Stimulated activated CD4-positive, alpha-beta T cell treated with anti-CD3 and anti-CD28 coated beads, TNF-alpha, amount 100 ng/mL, for 1 hour (primary cell): ENCODE measurements around the gene OR1N1.
"Not testable (repeated sequence)": the region's sequence is repeated elsewhere in the genome, so short reads cannot be mapped to it uniquely, and the experiment has no call there.

Experiments
- DNase-seq, 3 donors: peaks; one replicate each; pipeline ENCODE4 v3.0.0-alpha.2; 2020; ENCODE audit warnings: low read depth in 3 of 3, low spot score in 1 of 3

Gene OR1N1, protein sequence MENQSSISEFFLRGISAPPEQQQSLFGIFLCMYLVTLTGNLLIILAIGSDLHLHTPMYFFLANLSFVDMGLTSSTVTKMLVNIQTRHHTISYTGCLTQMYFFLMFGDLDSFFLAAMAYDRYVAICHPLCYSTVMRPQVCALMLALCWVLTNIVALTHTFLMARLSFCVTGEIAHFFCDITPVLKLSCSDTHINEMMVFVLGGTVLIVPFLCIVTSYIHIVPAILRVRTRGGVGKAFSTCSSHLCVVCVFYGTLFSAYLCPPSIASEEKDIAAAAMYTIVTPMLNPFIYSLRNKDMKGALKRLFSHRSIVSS

DNA sequence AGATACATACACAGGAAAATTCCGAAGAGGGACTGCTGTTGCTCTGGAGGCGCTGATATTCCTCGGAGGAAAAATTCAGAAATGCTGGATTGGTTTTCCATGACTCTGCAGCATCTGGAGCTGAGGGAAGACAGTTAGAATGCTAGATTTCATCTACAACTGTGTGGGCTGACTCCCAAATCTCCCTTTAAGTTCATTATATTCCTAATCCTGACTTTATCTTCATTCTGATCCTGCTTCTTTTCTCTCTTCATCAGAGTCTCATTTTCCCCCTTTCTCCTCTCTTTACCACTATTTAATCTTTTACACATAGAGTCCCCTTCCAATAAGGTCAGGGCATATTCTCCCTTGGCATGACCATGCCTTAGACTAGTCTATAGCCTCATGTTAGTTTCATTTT is at the start of gene OR1N1:
Gene OR1N1 (minus strand): TSS at position 101 of the 400 bp plus-strand sequence. CDS start 0 bp downstream, at position 101.
- no peak for DNase-seq

DNA sequence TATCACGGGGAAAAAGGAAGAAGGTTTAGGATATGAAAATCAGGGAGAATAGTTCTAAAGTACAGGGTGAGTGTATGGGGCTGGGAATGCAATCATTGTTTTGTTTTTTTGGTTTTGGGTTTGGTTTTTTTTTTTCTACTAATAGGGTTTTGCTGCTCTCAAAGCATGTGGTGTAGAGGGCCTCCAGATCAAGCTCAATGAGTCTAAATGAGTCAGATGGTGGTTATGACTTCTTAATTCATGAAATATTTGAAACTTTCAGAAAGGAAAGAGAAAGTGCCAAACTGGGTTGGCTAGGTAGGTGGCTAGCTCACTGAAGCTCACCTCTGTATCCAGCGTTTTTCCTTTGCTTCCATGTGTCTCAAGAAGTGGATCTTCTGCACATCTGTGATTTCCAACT is 45.4 kb upstream of the OR1N1 start:
- DNase-seq, result no peak

DNA sequence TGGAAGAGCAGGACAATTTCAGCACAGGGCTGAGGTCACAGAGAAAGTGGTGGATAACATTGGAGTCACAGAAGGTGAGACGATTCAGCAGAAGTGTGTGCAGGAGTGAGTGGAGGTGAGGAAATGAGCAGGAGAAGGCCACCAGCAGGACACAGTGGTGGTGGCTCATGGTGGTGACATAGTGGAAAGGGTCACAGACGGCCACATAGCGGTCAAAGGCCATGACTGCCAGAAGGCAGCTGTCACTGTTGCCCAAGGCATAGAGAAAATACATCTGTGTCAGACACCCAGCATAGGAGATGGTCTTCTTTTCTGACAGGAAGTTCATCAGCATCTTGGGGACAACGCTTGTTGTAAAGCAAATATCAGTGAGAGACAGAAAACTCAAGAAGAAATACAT is 40.8 kb upstream of the OR1N1 start:
- no peak for DNase-seq

DNA sequence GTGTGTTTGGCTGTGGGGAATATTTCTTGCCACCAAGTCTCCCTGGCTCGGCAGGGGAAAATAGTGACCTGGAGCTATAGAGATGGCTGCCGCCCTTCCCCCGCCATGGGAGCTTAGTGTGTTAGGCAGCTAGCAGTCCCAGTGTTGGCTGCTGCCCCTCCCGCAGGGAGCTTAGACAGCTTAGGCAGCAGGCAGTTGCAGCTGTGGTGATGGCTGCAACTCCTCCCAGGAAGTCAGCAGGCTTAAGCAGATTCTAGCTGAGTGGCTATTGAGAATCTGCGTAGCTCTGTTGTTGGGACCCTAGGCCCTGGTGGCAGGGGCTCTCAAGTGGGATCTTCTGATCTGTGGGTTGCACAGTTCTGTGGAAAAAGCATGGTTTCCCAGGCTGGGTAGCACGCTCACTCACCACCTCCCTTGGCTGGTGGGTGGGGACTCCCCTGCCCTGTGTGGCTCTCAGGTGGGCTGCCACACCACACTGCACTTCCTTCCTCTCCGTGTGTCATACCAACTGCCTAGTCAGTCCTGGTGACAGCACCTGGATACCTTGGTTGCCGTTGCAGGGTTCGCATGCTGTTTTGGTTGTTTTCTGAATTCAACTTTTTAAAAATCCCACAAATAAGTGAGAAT is 35.2 kb upstream of the OR1N1 start:
- DNase-seq, result no peak

DNA sequence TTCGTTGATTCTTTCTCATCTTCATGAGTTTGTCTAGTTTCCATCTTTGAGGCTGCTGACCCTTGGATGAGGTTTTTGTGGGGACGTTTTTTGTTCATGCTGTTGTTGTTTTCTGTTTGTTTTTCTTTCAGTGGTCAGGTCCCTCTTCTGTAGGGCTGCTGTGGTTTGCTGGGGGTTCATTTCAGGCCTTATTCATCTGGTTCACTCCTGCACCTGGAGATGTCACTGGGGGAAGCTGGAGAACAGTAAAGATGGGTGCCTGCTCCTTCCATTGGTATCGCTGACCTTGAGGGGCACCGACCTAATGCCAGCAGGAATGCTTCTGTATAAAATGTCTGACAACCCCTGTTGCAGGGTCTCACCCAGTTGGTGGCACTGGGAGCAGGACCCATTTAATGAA is 34.4 kb upstream of the OR1N1 start:
- no peak for DNase-seq

DNA sequence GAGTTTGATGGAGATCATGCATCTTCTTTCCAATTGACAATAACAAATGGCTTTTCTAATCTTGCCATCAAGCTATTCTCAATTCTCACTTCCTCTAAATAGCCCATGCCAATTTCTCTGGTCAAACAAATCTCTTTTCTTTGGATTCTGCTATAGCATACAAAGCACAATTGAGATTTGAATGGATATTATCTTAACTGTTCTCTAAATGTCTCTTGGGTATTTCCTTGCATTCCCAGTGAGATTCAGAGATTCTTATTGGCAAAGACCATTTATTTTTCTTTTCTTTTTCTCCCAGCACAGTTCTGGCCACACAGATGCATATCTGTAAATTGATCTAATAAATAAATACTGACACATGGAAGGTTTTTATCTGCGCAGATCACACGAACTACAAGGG is 25.7 kb upstream of the OR1N1 start, which contains the start of gene OR1N2:
Gene OR1N2 (plus strand): TSS at position 301 of the 400 bp plus-strand sequence. CDS start 100 bp downstream, outside the sequence.
- DNase-seq, result no peak

DNA sequence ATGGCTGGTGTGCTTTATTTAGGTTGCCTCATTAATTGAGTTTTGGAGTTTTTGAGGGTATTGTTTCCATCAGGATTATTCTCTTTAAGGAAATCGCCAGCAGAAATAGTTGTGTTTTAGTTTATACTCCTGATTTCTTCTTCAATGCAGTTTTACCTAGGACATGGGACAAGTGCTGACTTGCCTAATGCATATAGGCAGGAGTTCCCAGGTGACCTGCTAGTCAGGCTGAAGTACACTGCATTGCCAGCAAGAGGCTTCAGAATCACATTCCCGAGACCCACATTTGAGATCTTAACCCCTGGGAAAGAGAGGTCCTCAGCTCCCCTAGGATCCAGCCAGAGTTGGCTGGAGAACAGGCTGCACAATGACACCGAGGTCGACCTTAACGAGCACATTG is 24.3 kb upstream of the OR1N1 start:
- no peak for DNase-seq

DNA sequence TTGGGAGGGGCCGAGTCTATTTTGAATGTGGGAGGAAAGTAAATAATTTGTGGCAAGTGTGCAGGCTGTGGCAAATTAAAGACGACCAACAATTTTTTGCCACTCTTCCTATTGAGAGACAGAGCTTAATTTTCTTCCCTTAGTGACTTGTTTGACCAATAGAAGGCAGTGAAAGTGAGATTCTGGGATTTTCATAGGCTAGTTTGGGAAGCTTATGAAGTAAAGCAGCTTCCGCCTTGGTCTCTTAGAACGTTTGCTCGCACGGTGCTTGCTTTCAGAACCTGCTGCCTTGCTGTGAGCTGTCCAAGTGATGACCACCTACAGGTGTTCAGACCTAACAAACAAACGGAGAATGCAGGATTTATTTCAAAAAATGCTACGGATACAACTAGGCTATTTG is 19.1 kb upstream of the OR1N1 start:
- DNase-seq, result no peak

DNA sequence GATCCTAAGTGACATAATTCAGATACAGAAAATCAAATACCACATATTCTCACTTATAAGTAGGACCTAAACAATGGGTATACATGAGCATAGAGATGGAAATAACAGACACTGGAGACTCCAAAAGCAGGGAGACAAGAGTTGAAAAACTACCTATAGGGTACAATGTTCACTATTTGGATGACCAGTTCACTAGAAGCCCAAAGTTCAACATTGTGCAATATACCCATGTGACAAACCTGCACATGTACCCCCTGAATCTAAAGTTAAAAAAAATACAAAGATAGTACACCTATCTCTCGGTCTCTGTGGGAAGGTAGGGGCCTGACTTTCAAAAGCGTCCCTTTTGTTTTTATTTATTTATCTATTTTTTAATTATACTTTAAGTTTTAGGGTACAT is 11.7 kb upstream of the OR1N1 start:
- no peak for DNase-seq

DNA sequence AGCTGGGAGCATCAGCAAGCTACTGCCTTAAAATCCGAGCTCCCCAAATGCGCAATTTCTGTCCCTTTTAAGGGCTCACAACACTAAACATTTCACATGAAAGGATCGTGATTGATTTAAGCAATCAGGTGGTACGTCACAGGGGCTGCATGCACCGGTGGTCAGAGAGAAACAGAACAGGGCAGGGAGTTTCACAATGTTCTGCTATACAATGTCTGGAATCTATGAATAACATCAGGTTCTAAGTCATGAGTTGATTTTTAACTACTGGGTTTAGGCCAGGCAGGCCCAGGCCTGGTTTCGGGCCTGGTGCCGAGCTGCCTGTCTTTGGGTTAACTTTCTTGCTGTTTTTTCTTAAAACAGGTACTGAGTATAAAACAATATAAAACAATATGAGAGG is 10.0 kb upstream of the OR1N1 start:
- not testable (repeated sequence) for DNase-seq

DNA sequence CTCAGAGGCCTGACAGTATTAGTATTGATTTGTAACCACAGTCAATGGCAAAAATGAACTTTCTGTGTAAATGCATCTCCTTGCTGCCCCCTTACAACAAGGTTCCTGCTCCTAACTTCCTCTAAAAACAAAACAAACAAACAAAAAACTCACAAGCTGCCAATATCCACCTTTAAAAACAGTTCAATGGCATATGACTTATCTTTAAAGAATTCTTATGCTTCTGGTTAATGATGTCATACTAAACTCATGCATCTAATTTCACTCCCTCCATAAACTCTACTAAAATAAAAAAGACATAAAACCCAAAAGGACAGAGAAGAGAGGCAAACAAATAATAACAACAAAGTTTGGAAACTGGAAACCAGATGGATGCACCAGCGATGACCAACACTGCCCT is 9.0 kb upstream of the OR1N1 start:
- DNase-seq, result no peak

DNA sequence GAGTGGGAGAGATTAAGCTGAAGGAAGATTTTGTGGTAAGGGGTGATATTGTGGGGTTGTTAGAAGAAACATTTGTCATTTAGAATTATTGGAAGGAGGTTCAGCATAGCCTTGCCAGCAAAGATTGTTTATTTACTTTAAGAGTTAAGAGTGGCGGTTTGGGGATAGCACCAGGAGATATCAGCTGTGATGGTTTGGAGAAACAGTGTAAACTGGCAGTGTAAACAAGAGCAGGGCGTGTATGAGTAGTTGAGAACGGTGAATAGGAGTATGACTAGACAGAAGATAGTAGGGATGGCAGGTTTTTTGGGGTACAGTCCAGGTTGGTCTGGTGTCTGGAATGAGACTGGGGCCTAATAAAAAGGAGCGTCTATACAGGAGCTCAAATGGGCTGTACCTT is 4.1 kb upstream of the OR1N1 start:
- not testable (repeated sequence) for DNase-seq

DNA sequence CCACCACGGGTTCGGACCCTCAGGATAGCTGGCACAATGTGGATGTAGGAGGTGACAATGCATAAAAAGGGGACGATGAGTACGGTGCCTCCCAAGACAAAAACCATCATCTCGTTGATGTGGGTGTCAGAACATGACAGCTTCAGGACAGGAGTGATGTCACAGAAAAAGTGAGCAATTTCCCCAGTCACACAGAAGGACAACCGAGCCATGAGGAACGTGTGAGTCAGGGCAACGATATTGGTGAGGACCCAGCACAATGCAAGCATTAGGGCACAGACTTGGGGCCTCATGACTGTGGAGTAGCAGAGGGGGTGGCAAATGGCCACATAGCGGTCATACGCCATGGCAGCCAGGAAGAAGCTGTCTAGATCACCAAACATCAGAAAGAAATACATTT is 491 bp downstream of the OR1N1 start:
- no peak for DNase-seq

DNA sequence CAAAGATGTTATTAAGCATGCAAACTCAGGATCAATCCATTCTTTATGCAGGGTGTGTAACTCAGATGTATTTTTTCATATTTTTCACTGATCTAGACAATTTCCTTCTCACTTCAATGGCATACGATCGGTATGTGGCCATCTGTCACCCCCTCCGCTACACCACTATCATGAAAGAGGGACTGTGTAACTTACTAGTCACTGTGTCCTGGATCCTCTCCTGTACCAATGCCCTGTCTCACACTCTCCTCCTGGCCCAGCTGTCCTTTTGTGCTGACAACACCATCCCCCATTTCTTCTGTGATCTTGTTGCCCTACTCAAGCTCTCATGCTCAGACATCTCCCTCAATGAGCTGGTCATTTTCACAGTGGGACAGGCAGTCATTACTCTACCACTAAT is 7.7 kb downstream of the OR1N1 start:
- no peak for DNase-seq

DNA sequence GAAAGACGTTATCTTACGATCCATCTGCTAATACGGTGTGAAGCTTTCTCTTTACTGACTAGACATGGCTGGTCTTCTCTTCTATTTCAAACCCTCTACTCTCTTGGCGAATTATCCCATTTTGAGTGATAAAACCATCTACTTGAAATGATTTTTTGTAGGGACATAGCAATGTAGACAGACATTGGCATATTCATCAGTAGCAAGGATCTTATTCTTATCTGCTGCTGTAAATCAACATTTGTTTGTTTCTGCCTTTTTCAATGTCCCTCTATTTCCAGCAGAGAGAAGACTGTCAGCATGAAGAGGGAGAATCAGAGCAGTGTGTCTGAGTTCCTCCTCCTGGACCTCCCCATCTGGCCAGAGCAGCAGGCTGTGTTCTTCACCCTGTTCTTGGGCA is 8.3 kb downstream of the OR1N1 start, which contains the start of gene OR1J4:
Gene OR1J4 (plus strand): TSS at position 301 of the 400 bp plus-strand sequence. CDS start 0 bp downstream, at position 301.
- DNase-seq, result no peak

DNA sequence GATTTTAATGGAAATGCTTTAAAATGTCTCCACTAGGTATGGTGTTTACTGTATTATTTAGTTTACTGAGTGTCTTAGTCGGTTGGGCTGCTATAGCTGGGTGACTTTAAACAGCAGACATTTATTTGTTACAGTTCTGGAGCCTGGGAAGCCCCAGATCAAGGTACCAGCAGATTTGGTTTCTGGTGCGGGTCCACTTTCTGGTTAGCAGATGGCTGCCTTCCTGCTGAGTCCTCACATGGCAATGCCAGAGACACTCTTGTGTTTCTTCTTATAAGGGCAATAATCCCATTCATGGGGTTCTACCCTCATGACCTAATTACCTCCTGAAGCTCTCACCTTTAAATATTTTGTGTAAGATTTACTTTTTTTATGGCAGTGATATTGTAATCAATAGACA is 8.9 kb downstream of the OR1N1 start:
- DNase-seq, result no peak

DNA sequence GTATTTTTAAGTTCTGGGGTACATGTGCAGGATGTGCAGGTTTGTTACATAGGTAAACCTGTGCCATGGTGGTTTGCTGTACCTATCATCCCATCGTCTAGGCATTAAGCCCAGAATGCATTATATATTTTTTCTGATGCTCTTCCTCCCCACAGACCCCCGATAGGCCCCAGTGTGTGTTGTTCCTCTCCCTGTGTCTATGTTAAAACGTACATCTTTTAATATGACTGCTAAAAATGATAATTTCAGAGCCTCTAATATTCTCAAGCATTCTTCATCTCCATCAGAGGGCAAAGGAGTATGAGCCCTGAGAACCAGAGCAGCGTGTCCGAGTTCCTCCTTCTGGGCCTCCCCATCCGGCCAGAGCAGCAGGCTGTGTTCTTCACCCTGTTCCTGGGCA is 16.6 kb downstream of the OR1N1 start, which contains the start of gene OR1J2:
Gene OR1J2 (plus strand): TSS at position 301 of the 400 bp plus-strand sequence. CDS start 0 bp downstream, at position 301.
- no peak for DNase-seq

DNA sequence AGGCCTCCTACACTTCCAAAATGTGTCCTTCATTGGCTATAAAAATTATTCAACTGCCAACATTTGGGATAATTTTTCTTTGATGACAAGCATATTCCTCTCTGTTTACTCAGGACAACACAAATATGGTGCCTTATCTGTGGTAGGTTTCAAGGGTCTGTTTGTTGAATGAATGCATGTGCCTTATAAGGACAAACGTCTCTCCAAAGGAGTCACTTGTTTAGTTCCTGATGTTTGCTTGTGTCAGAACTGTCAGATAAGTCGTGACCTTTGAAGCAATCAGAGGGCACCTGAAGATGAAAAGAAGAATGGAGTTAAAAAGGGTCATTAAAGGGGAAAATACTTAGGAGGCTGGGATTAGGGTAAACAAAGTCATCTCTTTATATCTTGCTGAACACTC is 20.1 kb downstream of the OR1N1 start:
- no peak for DNase-seq

DNA sequence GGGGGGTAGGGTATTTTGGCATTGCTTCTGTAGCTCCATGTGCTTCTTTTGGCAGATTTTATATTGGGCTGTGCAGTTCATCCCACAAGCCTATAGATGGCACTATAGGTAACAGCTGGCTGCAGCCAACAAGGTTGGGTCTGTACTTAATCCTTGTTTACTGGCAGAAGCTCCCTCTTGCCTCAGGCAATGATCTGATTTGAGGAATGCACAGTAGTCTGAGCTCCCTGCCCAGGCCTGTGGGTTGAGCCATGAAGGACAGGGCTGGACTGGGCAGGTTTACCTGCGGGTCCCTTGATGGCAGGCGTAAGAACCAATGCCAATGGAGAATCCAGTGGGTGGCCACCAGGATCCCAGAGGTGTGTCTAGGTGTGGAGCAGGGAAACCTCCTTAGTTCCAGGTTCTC is 28.2 kb downstream of the OR1N1 start:
- DNase-seq, result no peak

DNA sequence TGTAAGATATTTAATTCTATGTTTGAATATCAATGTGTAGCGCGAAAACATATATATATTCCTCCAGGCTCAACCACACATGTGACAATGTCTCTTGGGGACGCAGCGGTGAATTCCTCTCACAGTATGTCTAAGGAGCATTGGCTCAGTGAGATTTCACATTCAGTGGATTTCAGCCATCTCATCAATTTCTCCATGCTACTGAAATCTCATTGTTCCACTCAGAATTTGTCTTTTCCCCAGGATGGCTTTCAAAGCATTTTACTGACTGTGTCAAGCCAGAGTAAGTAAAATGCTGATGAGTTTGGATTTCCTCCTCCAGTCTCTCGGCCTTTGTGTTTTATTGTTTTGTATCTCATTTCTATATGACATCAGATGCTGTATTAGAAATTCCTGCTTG is 48.0 kb downstream of the OR1N1 start:
- no peak for DNase-seq

DNA sequence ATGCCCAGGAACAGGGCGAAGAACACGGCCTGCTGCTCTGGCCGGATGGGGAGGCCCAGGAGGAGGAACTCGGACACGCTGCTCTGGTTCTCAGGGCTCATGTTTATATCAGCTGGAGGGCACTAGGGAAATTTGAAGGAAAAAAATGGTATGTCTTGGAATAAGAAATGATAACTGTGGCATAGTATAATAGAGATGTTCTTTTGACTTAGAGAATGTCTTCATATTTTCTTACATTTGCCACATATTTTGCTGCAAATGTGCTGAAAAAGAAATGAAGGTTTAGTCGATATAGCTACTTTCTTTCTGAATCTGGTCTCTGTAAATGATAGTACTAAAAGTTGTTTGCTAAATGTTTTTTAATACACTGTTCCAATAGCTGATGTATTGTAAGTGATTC is 49.3 kb downstream of the OR1N1 start, which contains the start of gene OR1J1:
Gene OR1J1 (minus strand): TSS at position 101 of the 400 bp plus-strand sequence. CDS start 0 bp downstream, at position 101.
- DNase-seq, result no peak

DNA sequence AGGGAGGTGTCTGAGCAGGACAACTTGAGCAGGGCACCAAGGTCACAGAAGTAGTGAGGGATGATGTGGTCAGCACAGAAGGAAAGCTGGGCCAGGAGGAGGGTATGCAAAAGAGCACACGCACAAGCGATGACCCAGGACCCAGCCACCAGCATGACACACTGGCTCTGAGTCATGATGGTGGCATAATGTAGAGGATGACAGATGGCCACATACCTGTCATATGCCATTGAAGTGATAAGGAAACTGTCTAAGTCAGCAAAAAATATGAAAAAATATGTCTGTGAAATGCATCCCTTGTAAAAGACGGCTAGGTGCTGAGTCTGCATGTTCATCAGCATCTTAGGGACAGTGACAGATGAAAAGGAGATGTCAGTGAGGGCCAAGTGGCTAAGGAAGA is 49.7 kb downstream of the OR1N1 start:
- DNase-seq, result no peak
